ENCODE measurements around the gene ERCC2.

The ERCC2 gene

GRCh38 chr19:45303269-45304060 lies 66.9 kb downstream of the ERCC2 start:
- no peak for DNase-seq (ENCODE audit: low spot score)

DNA sequence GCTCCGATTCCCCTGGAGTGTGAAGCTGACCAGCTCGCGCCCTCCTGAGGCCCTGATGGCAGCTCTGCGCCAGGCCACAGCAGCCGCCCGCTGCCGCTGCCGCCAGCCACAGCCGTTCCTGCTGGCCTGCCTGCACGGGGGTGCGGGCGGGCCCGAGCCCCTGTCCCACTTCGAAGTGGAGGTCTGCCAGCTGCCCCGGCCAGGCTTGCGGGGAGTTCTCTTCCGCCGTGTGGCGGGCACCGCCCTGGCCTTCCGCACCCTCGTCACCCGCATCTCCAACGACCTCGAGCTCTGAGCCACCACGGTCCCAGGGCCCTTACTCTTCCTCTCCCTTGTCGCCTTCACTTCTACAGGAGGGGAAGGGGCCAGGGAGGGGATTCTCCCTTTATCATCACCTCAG lies 68.0 kb downstream of the ERCC2 start:
- no peak for DNase-seq (ENCODE audit: low spot score)

Data from left forelimb (tissue), 1 donor.